HepG2 (cell line): Measurements from ENCODE around the gene KCNJ14. TPM values are rescaled to one million over a fixed set of nuclear protein-coding genes. Genes with fewer than 3 reads are reported as not detected.

Experiments
- ATAC-seq: fragments of 200-7000 bp; cut with Tn5 transposase; 3 replicates; pipeline ENCODE4 v1.9.1; 2020; ENCODE audit warnings: mild to moderate bottlenecking, moderate library complexity
- BruUV-seq: library from RNA; stranded (reverse); fragments of 400-500 nt; replicated peaks from 2 replicates; lab custom pipeline; 2021; lab: Mats Ljungman, UMichigan
- CTCF ChIA-PET: fragments of 300-600 bp; formaldehyde crosslinking; extraction: SDS; loops from one replicate; lab custom pipeline; 2021; ENCODE audit warnings: low total read pairs, inconsistent platforms, low intra/inter-chr PET ratio; lab: Yijun Ruan, JAX
- POLR2A ChIA-PET: fragments of 350-600 bp; sonication (Branson Sonifier 250); formaldehyde crosslinking; loops from one replicate; lab custom pipeline; 2020; ENCODE audit warnings: antibody characterized with exemption, inconsistent platforms; lab: Yijun Ruan, JAX
- DNase-seq: peaks from one replicate; pipeline ENCODE4 v3.0.0-alpha.2; 2015; ENCODE audit warnings: low spot score
- FAIRE-seq: peaks from 3 replicates; lab custom pipeline; 2011; peaks lifted over from hg19 to GRCh38; lab: Jason Lieb, UNC
- H2AFZ ChIP-seq: one replicate; pipeline ENCODE4 v1.6.1; 2011; ENCODE audit warnings: low read length, inconsistent platforms
- H3K27ac ChIP-seq: fragments of 300-600 bp; 3 replicates; pipeline ENCODE4 v1.8.0; 2011; ENCODE audit warnings: mixed run types, mild to moderate bottlenecking, mixed read lengths, low read length, inconsistent platforms; ENCODE audit not compliant: insufficient read depth; ENCODE audit errors: extremely low read length
- H3K27me3 ChIP-seq, 2 experiments: fragments of 200-600 bp in 1 of 2; 2 replicates in 1 of 2; 3 replicates in 1 of 2; pipeline versions ENCODE4 v1.6.0 to v1.8.0; 2011; ENCODE audit warnings: low read length in 2 of 2, mild to moderate bottlenecking in 2 of 2, moderate library complexity in 2 of 2, inconsistent platforms in 1 of 2; ENCODE audit not compliant: insufficient read depth in 2 of 2, control insufficient read depth in 1 of 2
- H3K36me3 ChIP-seq, 2 experiments: fragments of 200-600 bp in 1 of 2; replicated peaks in 1 of 2; 2 replicates in 1 of 2; 3 replicates in 1 of 2; pipeline versions ENCODE4 v1.5.1 to v1.8.0; 2011; ENCODE audit warnings: low read length in 2 of 2, inconsistent platforms in 1 of 2; ENCODE audit not compliant: insufficient read depth in 2 of 2, control insufficient read depth in 1 of 2
- H3K4me1 ChIP-seq: 2 replicates; pipeline ENCODE4 v1.5.1; 2012; ENCODE audit warnings: low read length, inconsistent platforms; ENCODE audit not compliant: insufficient read depth
- H3K4me2 ChIP-seq: 2 replicates; pipeline ENCODE4 v1.6.0; 2011; ENCODE audit warnings: low read depth, low read length, inconsistent platforms
- H3K4me3 ChIP-seq, 3 experiments: fragments of 200-600 bp in 1 of 3; sonication (generic), shearing (Covaris generic) in 1 of 3; replicated peaks in 1 of 3; 2 replicates each; pipeline ENCODE4 v1.5.1; 2011 to 2016; ENCODE audit warnings: low read length in 3 of 3, inconsistent platforms in 2 of 3, low read depth in 2 of 3, mild to moderate bottlenecking in 2 of 3, control low read depth in 1 of 3, mixed read lengths in 1 of 3; ENCODE audit not compliant: insufficient read depth in 1 of 3
- H3K79me2 ChIP-seq: one replicate; pipeline ENCODE4 v1.6.1; 2011; ENCODE audit warnings: low read length, inconsistent platforms; ENCODE audit not compliant: insufficient read depth
- H3K9ac ChIP-seq: 2 replicates; pipeline ENCODE4 v1.6.0; 2011; ENCODE audit warnings: mild to moderate bottlenecking, low read depth, low read length, inconsistent platforms; ENCODE audit not compliant: insufficient read depth
- H3K9me3 ChIP-seq: 2 replicates; pipeline ENCODE4 v1.5.1; 2012; ENCODE audit warnings: mild to moderate bottlenecking, low read length
- H4K20me1 ChIP-seq: 2 replicates; pipeline ENCODE4 v1.6.0; 2011; ENCODE audit warnings: inconsistent platforms, mild to moderate bottlenecking, low read length, moderate library complexity; ENCODE audit not compliant: insufficient read depth
- ATF4 ChIP-seq, 2 experiments: fragments of 450-650 bp in 1 of 2; sonication (generic) in 1 of 2; formaldehyde crosslinking; IDR thresholded peaks; 2 replicates each; pipeline versions ENCODE4 v1.5.0 to v1.8.0; 2020 to 2022; ENCODE audit warnings: mild to moderate bottlenecking in 1 of 2, missing genetic modification reagents in 1 of 2
- CREBL2 ChIP-seq: sonication (generic); formaldehyde crosslinking; IDR thresholded peaks from 2 replicates; pipeline ENCODE4 v1.8.1; 2023; ENCODE audit warnings: missing genetic modification reagents, mild to moderate bottlenecking, borderline replicate concordance
- CREM ChIP-seq, 2 experiments: sonication (generic) in 1 of 2; formaldehyde crosslinking in 1 of 2; IDR thresholded peaks; 2 replicates each; pipeline versions ENCODE4 v1.4.0 to v1.6.1; 2016 to 2020; ENCODE audit warnings: antibody characterized with exemption in 1 of 2, mild to moderate bottlenecking in 1 of 2, missing genetic modification reagents in 1 of 2
- GABPB1 ChIP-seq: IDR thresholded peaks from 2 replicates; pipeline ENCODE4 v1.6.1; 2016; ENCODE audit warnings: mild to moderate bottlenecking, missing genetic modification reagents, moderate library complexity, missing compliant biosample characterization
- JUNB ChIP-seq: sonication (generic); formaldehyde crosslinking; IDR thresholded peaks from 2 replicates; pipeline ENCODE4 v1.8.0; 2022; ENCODE audit warnings: missing genetic modification reagents, mild to moderate bottlenecking, borderline replicate concordance
- KDM1A ChIP-seq: IDR thresholded peaks from 2 replicates; pipeline ENCODE4 v1.6.1; 2016; ENCODE audit warnings: missing compliant biosample characterization
- PATZ1 ChIP-seq: sonication (generic); formaldehyde crosslinking; IDR thresholded peaks from 2 replicates; pipeline ENCODE4 v1.4.0; 2020; ENCODE audit warnings: missing genetic modification reagents
- RCOR2 ChIP-seq: IDR thresholded peaks from 2 replicates; pipeline ENCODE4 v1.6.1; 2016; ENCODE audit warnings: missing biosample characterization, missing genetic modification reagents
- REL ChIP-seq: sonication (generic); formaldehyde crosslinking; conservative IDR thresholded peaks from 2 replicates; pipeline ENCODE4 v1.8.0; 2022; ENCODE audit warnings: mild to moderate bottlenecking, missing genetic modification reagents, moderate library complexity
- TAF1 ChIP-seq: sonication (generic); formaldehyde crosslinking; IDR thresholded peaks from 2 replicates; pipeline ENCODE4 v1.4.0; 2020; ENCODE audit warnings: missing genetic modification reagents
- ZMYM2 ChIP-seq: sonication (generic); formaldehyde crosslinking; IDR thresholded peaks from 2 replicates; pipeline ENCODE4 v1.8.0; 2022; ENCODE audit warnings: mild to moderate bottlenecking, missing genetic modification reagents
- ZNF234 ChIP-seq: sonication (generic); formaldehyde crosslinking; conservative IDR thresholded peaks from 2 replicates; pipeline ENCODE4 v1.5.1; 2020; ENCODE audit warnings: mild to moderate bottlenecking, missing genetic modification reagents
- ZNF274 ChIP-seq: sonication (generic); formaldehyde crosslinking; IDR thresholded peaks from 2 replicates; pipeline ENCODE4 v1.5.1; 2020; ENCODE audit warnings: mild to moderate bottlenecking, missing genetic modification reagents
- ZNF34 ChIP-seq: sonication (generic); formaldehyde crosslinking; IDR thresholded peaks from 2 replicates; pipeline ENCODE4 v1.4.0; 2020; ENCODE audit warnings: mild to moderate bottlenecking, missing genetic modification reagents, borderline replicate concordance
- ZNF557 ChIP-seq: sonication (generic); formaldehyde crosslinking; IDR thresholded peaks from 2 replicates; pipeline ENCODE4 v1.4.0; 2020; ENCODE audit warnings: missing genetic modification reagents
- ZNF572 ChIP-seq: sonication (generic); formaldehyde crosslinking; IDR thresholded peaks from 2 replicates; pipeline ENCODE4 v1.5.1; 2020; ENCODE audit warnings: mild to moderate bottlenecking, missing genetic modification reagents
- ZNF672 ChIP-seq: sonication (generic); formaldehyde crosslinking; IDR thresholded peaks from 2 replicates; pipeline ENCODE4 v1.8.1; 2022; ENCODE audit warnings: missing genetic modification reagents
- ZNF678 ChIP-seq: sonication (generic); formaldehyde crosslinking; IDR thresholded peaks from 2 replicates; pipeline ENCODE4 v1.4.0; 2020; ENCODE audit warnings: mild to moderate bottlenecking, missing genetic modification reagents
- WGBS: methylation state at CpG from one replicate; pipeline ENCODE4 v1.1.6; 2017; ENCODE audit warnings: low lambda C conversion rate; 5-methylcytosine and 5-hydroxymethylcytosine counted together
- in situ Hi-C: cut with HindIII; loops from 2 replicates; pipeline ENCODE4 v1.10.0; 2017; ENCODE audit warnings: low pct_unique_long_range_greater_than_20kb; ENCODE audit not compliant: extremely low pct_ligation_motif_present
- intact Hi-C: fragments of 100-400 bp; cut with micrococcal nuclease; formaldehyde crosslinking; loops from one replicate; pipeline ENCODE4 v1.10.0; 2022; ENCODE audit not compliant: unreplicated experiment
- polyA plus RNA-seq, 8 experiments: library from polyadenylated mRNA; depleted of rRNA in 3 of 8; stranded (reverse) in 7 of 8; unstranded in 1 of 8; fragments of >200 nt; fragmentation: Illumina TruSeq in 4 of 8; extraction: Trizol in 4 of 8; gene quantifications; 2 replicates each; pipeline versions ENCODE4 v1.2.1 to v1.2.3, GENCODE V29; 2011 to 2016; ENCODE audit warnings: low read depth in 4 of 8, missing spikeins in 1 of 8, mixed read lengths in 1 of 8; ENCODE audit not compliant: insufficient read depth in 1 of 8
- total RNA-seq, 5 experiments: library from RNA; depleted of rRNA; stranded (reverse); fragments of >200 nt; fragmentation: Illumina TruSeq; extraction: Trizol; gene quantifications; 2 replicates each; pipeline ENCODE4 v1.2.3, GENCODE V29; 2016; ENCODE audit warnings: low read depth in 1 of 5

KCNJ14 gene
- total and polyA plus RNA-seq, 2 of the 13 experiments (the other 11 are each of a cell fraction or from before 2014, with no cell fraction given): 0.20 to 0.51 TPM

GRCh38 chr19:48512504-48513288, 57.3 kb downstream of the KCNJ14 start (continued):
- TF ChIP-seq ATF4 (CRISPR knock-in tag; IDR thresholded peaks at IDR 0.05): no peak
- TF ChIP-seq ZNF672 (CRISPR knock-in tag): peak; percentile 30; the same call in 1 of the 2 replicates
- no peak for TF ChIP-seq JUNB (CRISPR knock-in tag)
- TF ChIP-seq ZNF34 (CRISPR knock-in tag): 0 out of 2 replicates have a peak, but pooled peaks have one; percentile 39
- peak; percentile 43; the same call in 1 of the 2 replicates for TF ChIP-seq REL (CRISPR knock-in tag)

GRCh38 chr19:48513289-48514122, 58.1 kb downstream of the KCNJ14 start:
- Histone ChIP-seq H4K20me1 (no peaks in the 10 kb centered on the region), H3K4me2 (peak overlapping the region; percentile 84), H3K36me3 (no peaks in the 10 kb centered on the region), H3K9me3 (no peaks in the 10 kb centered on the region), H3K27ac (no peak overlapping the region), H3K27me3 (peaks cover 6 to 30% of the 10 kb centered on the region in 2 experiments; a peak in 4 of 5 replicates), H3K79me2 (no peaks in the 10 kb centered on the region), H3K9ac (no peak overlapping the region), H3K4me1 (peaks cover 30% of the 10 kb centered on the region), H3K4me3 (peak overlapping the region; percentile 68 to 84 (median 72)), H2AFZ (no peak overlapping the region)
- CTCF ChIA-PET: no interaction called here
- DNase-seq: peak; percentile 58
- BruUV-seq: no TSS peak
- FAIRE-seq: peak; percentile 81
- POLR2A ChIA-PET: interaction anchor here (0.9 to 1.0 kb wide), 2 partner anchors 11 to 45 kb away, joined by 3 to 4 read pairs; no protein-coding TSS in a partner anchor
- intact Hi-C loops (no loop called here), in situ Hi-C loops (no loop called here)
- 6% methylated on average over 20 of the region's 54 CpGs for WGBS
- ATAC-seq: peak; percentile 83
- TF ChIP-seq PATZ1 (CRISPR knock-in tag) (peak; percentile 49), ZNF274 (CRISPR knock-in tag) (0 out of 2 replicates have a peak, but pooled peaks have one; percentile 32), GABPB1 (CRISPR knock-in tag) (peak; percentile 92), KDM1A (CRISPR knock-in tag) (peak; percentile 90; the same call in 1 of the 2 replicates), CREM (IDR thresholded peaks at IDR 0.05) (peak; percentile 69), CREM (CRISPR knock-in tag; IDR thresholded peaks at IDR 0.05) (no peak), TAF1 (peak; percentile 33; the same call in 1 of the 2 replicates), ZNF557 (CRISPR knock-in tag) (no peak), CREBL2 (no peak), RCOR2 (CRISPR knock-in tag) (peak; percentile 63; the same call in 1 of the 2 replicates), ZMYM2 (CRISPR knock-in tag) (0 out of 2 replicates have a peak, but pooled peaks have one; percentile 54), ZNF572 (CRISPR knock-in tag) (peak; percentile 28; the same call in 1 of the 2 replicates), ZNF234 (peak; percentile 37; the same call in 1 of the 2 replicates), ZNF678 (CRISPR knock-in tag) (0 out of 2 replicates have a peak, but pooled peaks have one; percentile 23)
